RWPE1 (cell line): Measurements from ENCODE around the gene CD2BP2.
A peak's percentile ranks its signal among the peaks of the same experiment; 100 is the strongest.

Source experiments
- CTCF ChIA-PET: fragments of 350-600 bp; sonication (Branson Sonifier 250); formaldehyde crosslinking; extraction: SDS; loops from one replicate; lab custom pipeline; 2021; lab: Yijun Ruan, JAX
- POLR2A ChIA-PET: fragments of 400-600 bp; formaldehyde crosslinking; extraction: SDS; loops from one replicate; lab custom pipeline; 2020; ENCODE audit warnings: antibody characterized with exemption; ENCODE audit not compliant: low non-redundant PET; lab: Yijun Ruan, JAX
- DNase-seq: peaks from one replicate; pipeline ENCODE4 v3.0.0; 2012; ENCODE audit warnings: low spot score
- H3K27ac ChIP-seq: fragments of 450-650 bp; 2 replicates; pipeline ENCODE4 v1.5.1; 2017
- CTCF ChIP-seq: fragments of 450-650 bp; conservative IDR thresholded peaks from 2 replicates; pipeline ENCODE4 v1.5.1; 2017; ENCODE audit warnings: low read depth, mild to moderate bottlenecking

Gene CD2BP2

GRCh38 chr16:30372725-30373124 is 17.6 kb upstream of the CD2BP2 start:
- TF ChIP-seq CTCF, result no peak
- ChIA-PET POLR2A (no interaction called here), CTCF (no interaction called here)
- no peak for DNase-seq
- H3K27ac ChIP-seq, result no peak overlapping the region

GRCh38 chr16:30372038-30372712 is 17.1 kb upstream of the CD2BP2 start:
- H3K27ac ChIP-seq, result peak overlapping the region; percentile 81
- TF ChIP-seq CTCF, result no peak
- ChIA-PET CTCF (no interaction called here), POLR2A (no interaction called here)
- DNase-seq, result no peak

GRCh38 chr16:30371248-30371816 is 16.2 kb upstream of the CD2BP2 start:
- CTCF ChIA-PET, result interaction anchor here (0.8 kb wide), 1 partner anchor 38 kb away, joined by 3 read pairs; no protein-coding TSS in a partner anchor
- peak overlapping the region; percentile 81 for H3K27ac ChIP-seq

GRCh38 chr16:30370456-30371247 is 15.5 kb upstream of the CD2BP2 start, which contains the start of gene TBC1D10B:
TBC1D10B (minus strand) TSS chr16:30370494; CDS start chr16:30370183, 311 bp downstream.
- CTCF ChIA-PET, result interaction anchor here (0.8 kb wide), 1 partner anchor 39 kb away, joined by 3 read pairs; no protein-coding TSS in a partner anchor
- DNase-seq, result peak; percentile 100
- TF ChIP-seq CTCF, result no peak
- H3K27ac ChIP-seq, result peak within 1 kb of the TSS; percentile 88
- POLR2A ChIA-PET, result interaction anchor here (0.6 to 0.8 kb wide), 3 partner anchors 11 to 37 kb away, joined by 3 to 4 read pairs (median 4); partner anchors contain the start of gene ZNF771

More at GRCh38 chr16:30371248-30371816, 16.2 kb upstream of the CD2BP2 start:
- DNase-seq, result no peak
- POLR2A ChIA-PET, result interaction anchor here (0.7 to 0.8 kb wide), 2 partner anchors 12 to 36 kb away, joined by 3 to 4 read pairs; partner anchors contain the start of gene ZNF771
- TF ChIP-seq CTCF, result no peak

- ChIA-PET CTCF (interaction anchor here (0.5 to 0.6 kb wide), 2 partner anchors 8 to 40 kb away, joined by 3 to 4 read pairs; no protein-coding TSS in a partner anchor), POLR2A (no interaction called here)
- DNase-seq, result no peak
- TF ChIP-seq CTCF, result no peak
- peak overlapping the region; percentile 88 for H3K27ac ChIP-seq
Measured at GRCh38 chr16:30369938-30370455, 14.9 kb upstream of the CD2BP2 start.
